ENCODE results near the gene GALNT2.

Gene GALNT2

DNA sequence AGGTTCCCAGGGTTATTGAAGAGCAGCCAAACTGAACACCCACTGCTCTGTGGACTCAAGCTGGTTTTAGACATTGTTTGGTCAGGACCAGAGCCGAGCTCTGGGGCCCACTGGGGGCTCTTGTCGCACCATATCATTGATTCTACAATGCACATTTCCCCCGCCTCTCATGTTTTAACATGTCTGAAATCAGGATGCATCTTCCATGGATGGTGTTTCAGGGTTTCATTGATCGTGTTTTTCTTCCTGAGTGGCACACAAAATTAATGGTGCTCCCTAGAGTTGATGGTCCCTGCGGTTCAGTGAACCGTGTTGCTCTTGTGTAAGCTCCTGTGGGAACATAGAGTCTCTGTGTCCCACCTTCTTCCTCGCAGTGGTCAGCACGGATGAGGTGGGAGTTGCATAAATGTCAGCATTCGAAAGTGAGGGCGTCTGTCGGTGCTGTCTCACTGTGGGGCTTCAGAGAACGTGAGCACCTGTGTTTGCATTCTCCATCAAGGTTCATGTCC is 38.3 kb downstream of the GALNT2 start:
- H3K4me1 Mint-ChIP-seq = peaks cover 71% of the 10 kb centered on the region
- peaks cover 2% of the 10 kb centered on the region for H3K36me3 Mint-ChIP-seq (ENCODE audit: insufficient read depth)
- no peak overlapping the region for H3K27ac Mint-ChIP-seq (ENCODE audit: low read depth)
- no peak for ATAC-seq (replicated peaks; ENCODE audit: extremely low read depth, poor library complexity, severe bottlenecking)
- H3K4me3 Mint-ChIP-seq = no peak overlapping the region
- no peak for DNase-seq (ENCODE audit: low spot score in 2 of 2)
- no peaks in the 10 kb centered on the region for H3K27me3 Mint-ChIP-seq
- no peaks in the 10 kb centered on the region for H3K9me3 Mint-ChIP-seq

DNA sequence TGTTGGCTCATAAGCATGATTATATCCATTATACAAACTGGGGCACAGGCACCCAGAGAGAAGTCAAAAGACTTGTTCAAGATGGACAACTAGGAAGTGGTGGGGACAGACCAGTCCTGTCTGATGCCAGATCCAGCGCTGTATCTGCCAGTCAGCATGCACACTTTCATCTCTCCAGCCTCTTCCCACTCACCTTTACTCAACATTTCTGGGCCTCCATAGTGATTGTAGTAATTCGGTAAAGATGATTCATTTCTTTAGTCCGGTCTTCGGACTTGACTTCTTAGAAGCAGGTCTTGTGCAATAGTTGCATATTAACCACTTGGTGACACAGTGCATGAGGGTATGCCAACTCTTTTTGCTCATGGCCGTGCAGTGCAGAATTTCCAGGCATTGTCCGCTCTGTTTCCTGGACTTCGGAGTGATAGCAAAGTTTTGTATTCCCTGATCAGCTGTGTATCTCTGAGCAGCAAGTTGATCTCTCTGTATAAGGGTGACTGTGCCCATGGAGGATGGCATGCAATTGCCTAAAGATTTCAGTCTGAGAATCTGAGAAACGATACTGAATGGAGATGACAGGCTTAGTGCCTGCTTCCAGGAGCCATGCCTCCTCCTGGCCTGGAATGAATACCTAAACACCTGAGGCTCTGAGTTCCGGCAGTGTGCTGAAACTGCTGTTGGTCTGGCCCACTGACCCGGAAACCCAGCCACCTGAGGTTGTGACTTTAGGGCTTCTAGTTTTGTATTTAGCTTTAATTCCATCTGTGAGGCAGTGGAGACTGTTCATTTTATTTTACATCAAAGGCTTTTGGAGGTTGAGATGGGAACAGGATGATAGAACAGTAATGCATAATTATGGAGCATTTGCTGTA is 39.0 kb downstream of the GALNT2 start:
- ATAC-seq (replicated peaks; ENCODE audit: extremely low read depth, poor library complexity, severe bottlenecking) (no peak), DNase-seq (ENCODE audit: low spot score in 2 of 2) (no peak)
- Mint-ChIP-seq H3K27ac (ENCODE audit: low read depth) (no peak overlapping the region), H3K9me3 (no peaks in the 10 kb centered on the region), H3K36me3 (ENCODE audit: insufficient read depth) (peaks cover 2% of the 10 kb centered on the region), H3K27me3 (no peaks in the 10 kb centered on the region), H3K4me3 (no peak overlapping the region), H3K4me1 (peaks cover 73% of the 10 kb centered on the region)

DNA sequence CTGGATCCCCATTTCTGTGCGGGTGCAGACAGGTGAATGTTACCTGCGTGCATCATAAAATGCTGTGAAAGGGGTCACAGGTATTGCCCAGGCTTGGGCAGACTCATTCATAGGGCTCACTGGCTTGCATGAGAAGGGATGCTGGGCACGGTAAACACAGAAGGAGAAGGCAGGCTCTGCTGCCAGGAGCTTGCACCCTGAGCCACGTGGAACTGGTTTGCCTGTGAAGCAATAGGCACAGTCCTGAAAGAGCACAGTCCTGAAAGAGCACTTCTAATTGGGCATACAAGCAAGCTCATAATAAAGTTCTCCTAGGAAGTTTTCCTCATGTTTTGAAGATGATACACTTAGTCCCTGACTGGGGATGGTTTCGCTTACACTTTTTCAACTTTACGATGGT is 40.9 kb downstream of the GALNT2 start:
- no peak for DNase-seq (ENCODE audit: low spot score in 2 of 2)
- no peak overlapping the region for H3K4me3 Mint-ChIP-seq
- no peak overlapping the region for H3K27ac Mint-ChIP-seq (ENCODE audit: low read depth)

DNA sequence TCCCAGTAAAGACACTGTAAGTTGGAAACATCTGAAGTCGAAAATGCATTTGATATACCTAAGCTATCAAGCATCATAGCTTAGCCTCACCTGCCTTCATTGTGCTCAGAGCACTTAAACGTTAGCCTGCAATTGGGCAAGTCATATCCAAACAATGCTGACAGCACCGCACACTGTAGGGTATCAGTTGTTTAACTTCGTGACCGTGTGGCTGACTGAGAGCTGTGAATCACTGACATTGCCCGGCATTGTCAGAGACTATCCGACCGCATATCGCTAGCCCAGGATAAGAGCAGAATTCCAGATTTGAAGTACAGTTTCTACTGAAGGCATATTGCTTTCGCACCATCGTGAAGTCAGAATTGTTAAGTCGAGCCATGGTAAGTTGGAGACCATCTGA is 41.5 kb downstream of the GALNT2 start:
- ATAC-seq (replicated peaks; ENCODE audit: extremely low read depth, poor library complexity, severe bottlenecking) (no peak), DNase-seq (ENCODE audit: low spot score in 2 of 2) (no peak)
- no peak overlapping the region for H3K27ac Mint-ChIP-seq (ENCODE audit: low read depth)
- no peak overlapping the region for H3K4me3 Mint-ChIP-seq
- H3K9me3 Mint-ChIP-seq = no peaks in the 10 kb centered on the region
- no peaks in the 10 kb centered on the region for H3K27me3 Mint-ChIP-seq
- peaks cover 47% of the 10 kb centered on the region for H3K4me1 Mint-ChIP-seq
- H3K36me3 Mint-ChIP-seq (ENCODE audit: insufficient read depth) = peaks cover 6% of the 10 kb centered on the region

More for the DNA sequence above, 40.9 kb downstream of the GALNT2 start:
- Mint-ChIP-seq H3K4me1 (peaks cover 54% of the 10 kb centered on the region), H3K36me3 (ENCODE audit: insufficient read depth) (peaks cover 6% of the 10 kb centered on the region), H3K9me3 (no peaks in the 10 kb centered on the region), H3K27me3 (no peaks in the 10 kb centered on the region)
- no peak for ATAC-seq (replicated peaks; ENCODE audit: extremely low read depth, poor library complexity, severe bottlenecking)

DNA sequence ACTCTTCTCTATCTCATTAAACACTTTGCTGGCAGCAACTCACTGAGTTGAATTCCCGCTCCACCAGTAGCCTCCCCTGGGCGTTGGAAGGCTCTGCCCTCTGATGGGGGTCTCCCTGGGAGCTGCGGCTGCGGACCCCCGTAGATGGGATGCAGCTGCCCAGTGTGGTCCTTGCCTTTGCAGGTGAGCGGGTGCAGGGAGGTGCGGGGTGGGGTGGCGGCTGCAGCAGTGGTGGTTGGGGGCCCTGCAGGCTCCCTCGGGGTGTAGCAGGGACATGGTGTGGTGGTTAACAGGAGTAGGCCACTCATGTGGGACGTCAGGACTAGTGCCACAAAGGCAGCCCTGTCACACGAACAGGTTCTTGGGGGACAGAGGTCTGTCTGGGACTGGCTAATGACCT is 42.0 kb downstream of the GALNT2 start:
- no peak for ATAC-seq (replicated peaks; ENCODE audit: extremely low read depth, poor library complexity, severe bottlenecking)
- H3K4me1 Mint-ChIP-seq = peaks cover 43% of the 10 kb centered on the region
- H3K9me3 Mint-ChIP-seq = no peaks in the 10 kb centered on the region
- H3K27me3 Mint-ChIP-seq = no peaks in the 10 kb centered on the region
- H3K36me3 Mint-ChIP-seq (ENCODE audit: insufficient read depth) = peaks cover 6% of the 10 kb centered on the region
- no peak for DNase-seq (ENCODE audit: low spot score in 2 of 2)
- no peak overlapping the region for H3K27ac Mint-ChIP-seq (ENCODE audit: low read depth)
- no peak overlapping the region for H3K4me3 Mint-ChIP-seq

DNA sequence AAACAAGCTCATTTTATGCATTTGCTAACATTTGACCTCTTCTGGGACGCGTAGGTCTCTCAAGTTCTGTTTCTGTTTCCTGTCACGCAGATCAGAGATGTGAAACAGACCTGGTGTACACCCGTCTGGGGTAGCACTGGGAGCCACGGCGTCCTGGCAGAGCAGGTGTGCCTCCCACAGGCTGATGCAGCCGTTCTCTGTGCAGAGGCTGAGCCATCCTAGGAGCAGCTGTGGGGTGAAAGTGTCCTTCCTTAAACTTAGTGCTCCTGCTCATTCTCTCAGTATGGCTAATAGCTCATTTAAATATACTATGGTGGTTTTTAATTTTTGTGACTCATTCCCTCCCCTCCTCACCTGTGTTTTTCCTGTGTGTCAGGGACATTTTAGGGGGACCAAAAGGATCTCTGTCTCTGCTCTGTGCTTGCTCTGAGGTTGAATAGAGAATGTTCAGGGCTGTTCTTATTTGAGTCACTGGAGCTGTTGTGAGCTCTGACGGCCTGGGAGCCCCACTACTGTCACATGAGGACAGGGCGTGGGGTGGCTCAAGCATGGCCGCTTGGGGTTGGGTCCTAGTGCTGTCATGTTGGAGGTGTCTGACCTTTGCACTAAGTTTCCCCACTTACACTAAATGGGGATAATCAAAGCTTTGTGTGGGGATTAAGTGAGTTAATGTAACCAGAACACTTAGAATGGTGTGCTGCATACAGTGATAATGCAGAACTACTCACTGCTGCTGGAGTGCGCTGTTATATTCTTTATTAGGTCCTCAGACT is 43.0 kb downstream of the GALNT2 start:
- Mint-ChIP-seq H3K4me3 (no peak overlapping the region), H3K27ac (ENCODE audit: low read depth) (peak overlapping the region; percentile 48), H3K4me1 (peaks cover 38% of the 10 kb centered on the region), H3K36me3 (ENCODE audit: insufficient read depth) (peaks cover 8% of the 10 kb centered on the region), H3K27me3 (no peaks in the 10 kb centered on the region), H3K9me3 (no peaks in the 10 kb centered on the region)
- DNase-seq (ENCODE audit: low spot score in 2 of 2) (no peak), ATAC-seq (replicated peaks; ENCODE audit: extremely low read depth, poor library complexity, severe bottlenecking) (peak; percentile 77)

DNA sequence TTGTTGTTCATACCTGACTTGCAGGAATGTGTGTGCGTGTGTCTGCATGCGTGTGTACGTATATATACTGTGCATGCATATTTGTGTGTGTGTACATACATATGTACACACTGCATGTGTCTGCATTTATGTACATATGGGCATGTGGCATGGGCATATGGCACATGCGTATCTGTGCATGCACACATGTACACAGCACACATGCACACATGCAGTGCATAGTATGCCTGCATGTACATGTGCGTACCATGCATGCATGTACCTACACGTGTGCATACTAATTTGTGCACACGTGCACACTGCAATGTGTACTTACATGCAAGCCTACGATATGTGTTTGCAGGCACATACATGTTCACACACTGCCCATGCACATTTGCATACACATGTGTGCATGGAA is 43.9 kb downstream of the GALNT2 start:
- Mint-ChIP-seq H3K27me3 (no peaks in the 10 kb centered on the region), H3K27ac (ENCODE audit: low read depth) (no peak overlapping the region), H3K4me1 (peaks cover 36% of the 10 kb centered on the region), H3K4me3 (no peak overlapping the region), H3K36me3 (ENCODE audit: insufficient read depth) (peaks cover 8% of the 10 kb centered on the region), H3K9me3 (no peaks in the 10 kb centered on the region)
- ATAC-seq (replicated peaks; ENCODE audit: extremely low read depth, poor library complexity, severe bottlenecking) = no peak
- DNase-seq (ENCODE audit: low spot score in 2 of 2) = no peak

- Mint-ChIP-seq H3K9me3 (no peaks in the 10 kb centered on the region), H3K27me3 (no peaks in the 10 kb centered on the region), H3K4me1 (peaks cover 38% of the 10 kb centered on the region), H3K36me3 (ENCODE audit: insufficient read depth) (peaks cover 9% of the 10 kb centered on the region), H3K4me3 (no peak overlapping the region), H3K27ac (ENCODE audit: low read depth) (no peak overlapping the region)
- ATAC-seq (replicated peaks; ENCODE audit: extremely low read depth, poor library complexity, severe bottlenecking) (no peak), DNase-seq (ENCODE audit: low spot score in 2 of 2) (no peak)
Measured at GRCh38 chr1:230112131-230112701, 45.2 kb downstream of the GALNT2 start.

DNA sequence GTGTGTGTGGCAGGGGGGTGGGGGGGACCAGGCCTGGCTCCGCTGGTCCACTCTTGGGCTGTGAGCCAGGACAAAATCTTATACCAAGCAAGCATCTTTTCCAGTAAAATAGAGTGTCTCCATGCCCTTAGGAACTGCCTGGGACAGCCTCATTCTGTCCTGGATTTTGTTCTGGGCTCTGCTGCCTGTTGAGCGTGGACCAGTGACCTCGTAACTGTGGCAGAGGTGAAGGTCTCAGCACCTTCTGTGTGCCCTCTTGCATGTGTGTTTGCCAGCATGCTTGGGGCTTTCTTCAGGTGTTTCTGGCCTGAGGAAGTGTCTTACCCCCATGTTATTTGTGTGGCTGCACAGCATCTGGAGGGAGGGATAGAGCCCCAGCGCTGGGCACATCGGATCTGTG is 45.7 kb downstream of the GALNT2 start:
- H3K4me1 Mint-ChIP-seq = peaks cover 37% of the 10 kb centered on the region
- no peaks in the 10 kb centered on the region for H3K9me3 Mint-ChIP-seq
- H3K27ac Mint-ChIP-seq (ENCODE audit: low read depth) = no peak overlapping the region
- H3K36me3 Mint-ChIP-seq (ENCODE audit: insufficient read depth) = peaks cover 11% of the 10 kb centered on the region
- H3K27me3 Mint-ChIP-seq = no peaks in the 10 kb centered on the region
- no peak for ATAC-seq (replicated peaks; ENCODE audit: extremely low read depth, poor library complexity, severe bottlenecking)
- no peak overlapping the region for H3K4me3 Mint-ChIP-seq
- no peak for DNase-seq (ENCODE audit: low spot score in 2 of 2)

- no peaks in the 10 kb centered on the region for H3K27me3 Mint-ChIP-seq
- H3K9me3 Mint-ChIP-seq = no peaks in the 10 kb centered on the region
- H3K4me1 Mint-ChIP-seq = peaks cover 39% of the 10 kb centered on the region
- no peak overlapping the region for H3K27ac Mint-ChIP-seq (ENCODE audit: low read depth)
- DNase-seq (ENCODE audit: low spot score in 2 of 2) (no peak), ATAC-seq (replicated peaks; ENCODE audit: extremely low read depth, poor library complexity, severe bottlenecking) (no peak)
- H3K4me3 Mint-ChIP-seq = no peak overlapping the region
- H3K36me3 Mint-ChIP-seq (ENCODE audit: insufficient read depth) = peaks cover 11% of the 10 kb centered on the region
Measured at GRCh38 chr1:230113235-230113592, 46.2 kb downstream of the GALNT2 start.

- ATAC-seq (replicated peaks; ENCODE audit: extremely low read depth, poor library complexity, severe bottlenecking) = no peak
- H3K27ac Mint-ChIP-seq (ENCODE audit: low read depth) = no peak overlapping the region
Measured at GRCh38 chr1:230113593-230114236, 46.7 kb downstream of the GALNT2 start.

GRCh38 chr1:230114237-230114651 is 47.2 kb downstream of the GALNT2 start:
- Mint-ChIP-seq H3K27ac (ENCODE audit: low read depth) (no peak overlapping the region), H3K9me3 (no peaks in the 10 kb centered on the region), H3K27me3 (no peaks in the 10 kb centered on the region), H3K4me3 (no peak overlapping the region), H3K4me1 (peaks cover 38% of the 10 kb centered on the region), H3K36me3 (ENCODE audit: insufficient read depth) (peaks cover 11% of the 10 kb centered on the region)
- DNase-seq (ENCODE audit: low spot score in 2 of 2) (no peak), ATAC-seq (replicated peaks; ENCODE audit: extremely low read depth, poor library complexity, severe bottlenecking) (no peak)

More at GRCh38 chr1:230113593-230114236, 46.7 kb downstream of the GALNT2 start:
- DNase-seq (ENCODE audit: low spot score in 2 of 2) = no peak
- Mint-ChIP-seq H3K4me1 (peaks cover 39% of the 10 kb centered on the region), H3K4me3 (no peak overlapping the region), H3K36me3 (ENCODE audit: insufficient read depth) (peaks cover 11% of the 10 kb centered on the region), H3K9me3 (no peaks in the 10 kb centered on the region), H3K27me3 (no peaks in the 10 kb centered on the region)

Measured in central memory CD8-positive, alpha-beta T cell (primary cell).